GM23338 (cell line): Measurements from ENCODE around the gene KIAA1671. TPM values are rescaled to one million over a fixed set of nuclear protein-coding genes. Genes with fewer than 3 reads are reported as not detected.

Experiments
- ATAC-seq: fragments of 200-7000 bp; cut with Tn5 transposase; 3 replicates; pipeline ENCODE4 v1.9.1; 2020
- DNase-seq: peaks from one replicate; pipeline ENCODE4 v3.0.0-alpha.2; 2015; ENCODE audit warnings: low spot score
- H2AFZ ChIP-seq: fragments of 200-600 bp; sonication (generic); 2 replicates; pipeline ENCODE4 v1.8.0; 2016; ENCODE audit warnings: antibody characterized with exemption, mild to moderate bottlenecking, moderate library complexity
- H3F3A ChIP-seq: fragments of 200-600 bp; sonication (generic); replicated peaks from 2 replicates; pipeline ENCODE4 v1.8.0; 2017; ENCODE audit warnings: antibody characterized with exemption, mixed run types, low read depth
- H3K27ac ChIP-seq: fragments of 200-600 bp; sonication (generic); 2 replicates; pipeline ENCODE4 v1.6.1; 2016; ENCODE audit warnings: low read depth
- H3K27me3 ChIP-seq: fragments of 200-600 bp; sonication (generic); 2 replicates; pipeline ENCODE4 v1.8.0; 2016; ENCODE audit warnings: mild to moderate bottlenecking, mixed run types, moderate library complexity; ENCODE audit not compliant: insufficient read depth
- H3K36me3 ChIP-seq: fragments of 200-600 bp; sonication (generic); 2 replicates; pipeline ENCODE4 v1.8.0; 2016; ENCODE audit warnings: mild to moderate bottlenecking; ENCODE audit not compliant: insufficient read depth
- H3K4me1 ChIP-seq: fragments of 200-600 bp; sonication (generic); 2 replicates; pipeline ENCODE4 v1.8.0; 2016; ENCODE audit warnings: mild to moderate bottlenecking, moderate library complexity; ENCODE audit not compliant: insufficient read depth
- H3K4me2 ChIP-seq: fragments of 200-600 bp; sonication (generic); 2 replicates; pipeline ENCODE4 v1.7.1; 2017; ENCODE audit warnings: mixed run types
- H3K4me3 ChIP-seq: fragments of 200-600 bp; sonication (generic); 2 replicates; pipeline ENCODE4 v1.6.1; 2016; ENCODE audit warnings: mixed run types
- H3K79me2 ChIP-seq: fragments of 200-600 bp; sonication (generic); replicated peaks from 2 replicates; pipeline ENCODE4 v1.8.0; 2017; ENCODE audit warnings: mild to moderate bottlenecking; ENCODE audit not compliant: insufficient read depth
- H3K9me2 ChIP-seq: fragments of 200-600 bp; sonication (generic); 2 replicates; pipeline ENCODE4 v1.8.0; 2017; ENCODE audit not compliant: insufficient read depth
- H4K20me1 ChIP-seq: fragments of 200-600 bp; sonication (generic); replicated peaks from 2 replicates; pipeline ENCODE4 v1.8.0; 2017; ENCODE audit warnings: mild to moderate bottlenecking; ENCODE audit not compliant: insufficient read depth
- H3K27ac Mint-ChIP-seq: 2 replicates; pipeline ENCODE4 v1.8.0; 2020; ENCODE audit warnings: inconsistent platforms, mild to moderate bottlenecking, moderate library complexity, mixed read lengths
- H3K27me3 Mint-ChIP-seq: 3 replicates; pipeline ENCODE4 v1.8.0; 2022; ENCODE audit warnings: low read depth, mild to moderate bottlenecking, moderate library complexity, mixed read lengths, inconsistent platforms; ENCODE audit not compliant: insufficient read depth, poor library complexity
- H3K36me3 Mint-ChIP-seq: 3 replicates; pipeline ENCODE4 v1.8.0; 2021; ENCODE audit warnings: low read depth, mild to moderate bottlenecking, inconsistent platforms, moderate library complexity, mixed read lengths
- H3K4me1 Mint-ChIP-seq: 3 replicates; pipeline ENCODE4 v1.8.0; 2020; ENCODE audit warnings: mild to moderate bottlenecking, inconsistent platforms, mixed read lengths
- H3K4me3 Mint-ChIP-seq: 3 replicates; pipeline ENCODE4 v1.8.0; 2021; ENCODE audit warnings: moderate library complexity, mild to moderate bottlenecking, inconsistent platforms, mixed read lengths
- H3K9me3 Mint-ChIP-seq: 3 replicates; pipeline ENCODE4 v1.8.0; 2020; ENCODE audit warnings: moderate library complexity, mild to moderate bottlenecking, inconsistent platforms, mixed read lengths
- CREB1 ChIP-seq: fragments of 250-450 bp; sonication (Bioruptor Pico); IDR thresholded peaks from 2 replicates; pipeline ENCODE4 v1.5.0; 2020; ENCODE audit warnings: low read depth, mild to moderate bottlenecking, moderate library complexity
- EZH2phosphoT487 ChIP-seq: fragments of 200-600 bp; sonication (generic); IDR thresholded peaks from one replicate; pipeline ENCODE4 v1.8.1; 2018; ENCODE audit warnings: antibody characterized with exemption; ENCODE audit not compliant: unreplicated experiment
- NANOG ChIP-seq: IDR thresholded peaks from 2 replicates; pipeline ENCODE4 v1.6.1; 2016; ENCODE audit warnings: antibody characterized with exemption, borderline replicate concordance
- POLR2AphosphoS5 ChIP-seq: IDR thresholded peaks from 2 replicates; pipeline ENCODE4 v1.6.1; 2016; ENCODE audit warnings: antibody characterized with exemption, low read depth
- polyA plus RNA-seq: library from polyadenylated mRNA; unstranded; fragments of >200 nt; fragmentation: Nextera tagmentation; extraction: Ambion mirVana; gene quantifications from 2 replicates; pipeline ENCODE4 v1.2.1, GENCODE V29; 2016
- total RNA-seq: library from RNA; depleted of rRNA; stranded (reverse); fragments of >200 nt; shearing (Covaris generic); gene quantifications from 2 replicates; pipeline ENCODE4 v1.2.3, GENCODE V29; 2014
- TF ChIP-seq, protein P1 (sequence below): fragments of 250-450 bp; sonication (Bioruptor Pico); IDR thresholded peaks from 2 replicates; pipeline ENCODE4 v1.5.0; 2020; ENCODE audit warnings: mild to moderate bottlenecking, moderate library complexity
- TF ChIP-seq, protein P2 (sequence below), 2 experiments: fragments of 200-600 bp in 1 of 2; sonication (generic) in 1 of 2; conservative IDR thresholded peaks; 2 replicates each; pipeline versions ENCODE4 v1.5.1 to v1.6.1; 2016 to 2017; ENCODE audit warnings: antibody characterized with exemption in 2 of 2, low read depth in 2 of 2, mild to moderate bottlenecking in 2 of 2, moderate library complexity in 1 of 2
- TF ChIP-seq, protein P3 (sequence below): IDR thresholded peaks from one replicate; pipeline ENCODE4 v1.6.1; 2018; ENCODE audit warnings: antibody characterized with exemption; ENCODE audit not compliant: unreplicated experiment

KIAA1671 gene
- total and polyA plus RNA-seq, 2 experiments from 2014 or later: 6.1 to 27.2 TPM

- no peak overlapping the region for H3K4me3 Mint-ChIP-seq
- Histone ChIP-seq H3K4me3 (no peak overlapping the region), H2AFZ (no peak overlapping the region), H3K36me3 (no peaks in the 10 kb centered on the region), H4K20me1 (peaks cover 7% of the 10 kb centered on the region), H3K9me2 (no peaks in the 10 kb centered on the region), H3K4me2 (no peak overlapping the region), H3K4me1 (peaks cover 7% of the 10 kb centered on the region), H3K79me2 (no peaks in the 10 kb centered on the region), H3K27ac (no peak overlapping the region), H3F3A (no peaks in the 10 kb centered on the region), H3K27me3 (no peaks in the 10 kb centered on the region)
- peaks cover 3% of the 10 kb centered on the region for H3K27me3 Mint-ChIP-seq
- ATAC-seq: no peak
- no peak for DNase-seq
- H3K4me1 Mint-ChIP-seq: peaks cover 5% of the 10 kb centered on the region
- TF ChIP-seq POLR2AphosphoS5 (no peak), CREB1 (0 out of 2 replicates have a peak, but pooled peaks have one; percentile 30)
- no peaks in the 10 kb centered on the region for H3K36me3 Mint-ChIP-seq
- H3K9me3 Mint-ChIP-seq: peaks cover 3% of the 10 kb centered on the region; the same call in 1 of the 3 replicates
- no peak overlapping the region for H3K27ac Mint-ChIP-seq
Measured at GRCh38 chr22:25137577-25138525, 185.3 kb downstream of the KIAA1671 start.

GRCh38 chr22:25139062-25139461 lies 186.5 kb downstream of the KIAA1671 start:
- Mint-ChIP-seq H3K27me3 (peaks cover 3% of the 10 kb centered on the region), H3K4me1 (no peaks in the 10 kb centered on the region; the same call in 2 of the 3 replicates), H3K36me3 (no peaks in the 10 kb centered on the region), H3K4me3 (no peak overlapping the region), H3K27ac (no peak overlapping the region), H3K9me3 (peaks cover 3% of the 10 kb centered on the region; the same call in 1 of the 3 replicates)
- no peak for DNase-seq
- H3K79me2 ChIP-seq: no peaks in the 10 kb centered on the region; the same call in 1 of the 2 replicates
- H3K27ac ChIP-seq: no peak overlapping the region
- no peak for ATAC-seq
- peaks cover 11% of the 10 kb centered on the region for H4K20me1 ChIP-seq
- no peaks in the 10 kb centered on the region for H3K9me2 ChIP-seq
- H3K4me2 ChIP-seq: no peak overlapping the region
- no peaks in the 10 kb centered on the region for H3K27me3 ChIP-seq
- no peak overlapping the region for H2AFZ ChIP-seq
- H3F3A ChIP-seq: no peaks in the 10 kb centered on the region
- no peaks in the 10 kb centered on the region for H3K36me3 ChIP-seq
- no peak overlapping the region for H3K4me3 ChIP-seq
- H3K4me1 ChIP-seq: no peaks in the 10 kb centered on the region
- TF ChIP-seq, protein P1, sequence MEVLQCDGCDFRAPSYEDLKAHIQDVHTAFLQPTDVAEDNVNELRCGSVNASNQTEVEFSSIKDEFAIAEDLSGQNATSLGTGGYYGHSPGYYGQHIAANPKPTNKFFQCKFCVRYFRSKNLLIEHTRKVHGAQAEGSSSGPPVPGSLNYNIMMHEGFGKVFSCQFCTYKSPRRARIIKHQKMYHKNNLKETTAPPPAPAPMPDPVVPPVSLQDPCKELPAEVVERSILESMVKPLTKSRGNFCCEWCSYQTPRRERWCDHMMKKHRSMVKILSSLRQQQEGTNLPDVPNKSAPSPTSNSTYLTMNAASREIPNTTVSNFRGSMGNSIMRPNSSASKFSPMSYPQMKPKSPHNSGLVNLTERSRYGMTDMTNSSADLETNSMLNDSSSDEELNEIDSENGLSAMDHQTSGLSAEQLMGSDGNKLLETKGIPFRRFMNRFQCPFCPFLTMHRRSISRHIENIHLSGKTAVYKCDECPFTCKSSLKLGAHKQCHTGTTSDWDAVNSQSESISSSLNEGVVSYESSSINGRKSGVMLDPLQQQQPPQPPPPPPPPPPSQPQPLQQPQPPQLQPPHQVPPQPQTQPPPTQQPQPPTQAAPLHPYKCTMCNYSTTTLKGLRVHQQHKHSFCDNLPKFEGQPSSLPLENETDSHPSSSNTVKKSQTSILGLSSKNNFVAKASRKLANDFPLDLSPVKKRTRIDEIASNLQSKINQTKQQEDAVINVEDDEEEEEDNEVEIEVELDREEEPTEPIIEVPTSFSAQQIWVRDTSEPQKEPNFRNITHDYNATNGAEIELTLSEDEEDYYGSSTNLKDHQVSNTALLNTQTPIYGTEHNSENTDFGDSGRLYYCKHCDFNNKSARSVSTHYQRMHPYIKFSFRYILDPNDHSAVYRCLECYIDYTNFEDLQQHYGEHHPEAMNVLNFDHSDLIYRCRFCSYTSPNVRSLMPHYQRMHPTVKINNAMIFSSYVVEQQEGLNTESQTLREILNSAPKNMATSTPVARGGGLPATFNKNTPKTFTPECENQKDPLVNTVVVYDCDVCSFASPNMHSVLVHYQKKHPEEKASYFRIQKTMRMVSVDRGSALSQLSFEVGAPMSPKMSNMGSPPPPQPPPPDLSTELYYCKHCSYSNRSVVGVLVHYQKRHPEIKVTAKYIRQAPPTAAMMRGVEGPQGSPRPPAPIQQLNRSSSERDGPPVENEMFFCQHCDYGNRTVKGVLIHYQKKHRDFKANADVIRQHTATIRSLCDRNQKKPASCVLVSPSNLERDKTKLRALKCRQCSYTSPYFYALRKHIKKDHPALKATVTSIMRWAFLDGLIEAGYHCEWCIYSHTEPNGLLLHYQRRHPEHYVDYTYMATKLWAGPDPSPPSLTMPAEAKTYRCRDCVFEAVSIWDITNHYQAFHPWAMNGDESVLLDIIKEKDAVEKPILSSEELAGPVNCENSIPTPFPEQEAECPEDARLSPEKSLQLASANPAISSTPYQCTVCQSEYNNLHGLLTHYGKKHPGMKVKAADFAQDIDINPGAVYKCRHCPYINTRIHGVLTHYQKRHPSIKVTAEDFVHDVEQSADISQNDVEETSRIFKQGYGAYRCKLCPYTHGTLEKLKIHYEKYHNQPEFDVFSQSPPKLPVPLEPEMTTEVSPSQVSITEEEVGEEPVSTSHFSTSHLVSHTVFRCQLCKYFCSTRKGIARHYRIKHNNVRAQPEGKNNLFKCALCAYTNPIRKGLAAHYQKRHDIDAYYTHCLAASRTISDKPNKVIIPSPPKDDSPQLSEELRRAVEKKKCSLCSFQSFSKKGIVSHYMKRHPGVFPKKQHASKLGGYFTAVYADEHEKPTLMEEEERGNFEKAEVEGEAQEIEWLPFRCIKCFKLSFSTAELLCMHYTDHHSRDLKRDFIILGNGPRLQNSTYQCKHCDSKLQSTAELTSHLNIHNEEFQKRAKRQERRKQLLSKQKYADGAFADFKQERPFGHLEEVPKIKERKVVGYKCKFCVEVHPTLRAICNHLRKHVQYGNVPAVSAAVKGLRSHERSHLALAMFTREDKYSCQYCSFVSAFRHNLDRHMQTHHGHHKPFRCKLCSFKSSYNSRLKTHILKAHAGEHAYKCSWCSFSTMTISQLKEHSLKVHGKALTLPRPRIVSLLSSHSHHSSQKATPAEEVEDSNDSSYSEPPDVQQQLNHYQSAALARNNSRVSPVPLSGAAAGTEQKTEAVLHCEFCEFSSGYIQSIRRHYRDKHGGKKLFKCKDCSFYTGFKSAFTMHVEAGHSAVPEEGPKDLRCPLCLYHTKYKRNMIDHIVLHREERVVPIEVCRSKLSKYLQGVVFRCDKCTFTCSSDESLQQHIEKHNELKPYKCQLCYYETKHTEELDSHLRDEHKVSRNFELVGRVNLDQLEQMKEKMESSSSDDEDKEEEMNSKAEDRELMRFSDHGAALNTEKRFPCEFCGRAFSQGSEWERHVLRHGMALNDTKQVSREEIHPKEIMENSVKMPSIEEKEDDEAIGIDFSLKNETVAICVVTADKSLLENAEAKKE: no peak
- TF ChIP-seq NANOG: no peak
- no peak for TF ChIP-seq POLR2AphosphoS5
- TF ChIP-seq, protein P2, sequence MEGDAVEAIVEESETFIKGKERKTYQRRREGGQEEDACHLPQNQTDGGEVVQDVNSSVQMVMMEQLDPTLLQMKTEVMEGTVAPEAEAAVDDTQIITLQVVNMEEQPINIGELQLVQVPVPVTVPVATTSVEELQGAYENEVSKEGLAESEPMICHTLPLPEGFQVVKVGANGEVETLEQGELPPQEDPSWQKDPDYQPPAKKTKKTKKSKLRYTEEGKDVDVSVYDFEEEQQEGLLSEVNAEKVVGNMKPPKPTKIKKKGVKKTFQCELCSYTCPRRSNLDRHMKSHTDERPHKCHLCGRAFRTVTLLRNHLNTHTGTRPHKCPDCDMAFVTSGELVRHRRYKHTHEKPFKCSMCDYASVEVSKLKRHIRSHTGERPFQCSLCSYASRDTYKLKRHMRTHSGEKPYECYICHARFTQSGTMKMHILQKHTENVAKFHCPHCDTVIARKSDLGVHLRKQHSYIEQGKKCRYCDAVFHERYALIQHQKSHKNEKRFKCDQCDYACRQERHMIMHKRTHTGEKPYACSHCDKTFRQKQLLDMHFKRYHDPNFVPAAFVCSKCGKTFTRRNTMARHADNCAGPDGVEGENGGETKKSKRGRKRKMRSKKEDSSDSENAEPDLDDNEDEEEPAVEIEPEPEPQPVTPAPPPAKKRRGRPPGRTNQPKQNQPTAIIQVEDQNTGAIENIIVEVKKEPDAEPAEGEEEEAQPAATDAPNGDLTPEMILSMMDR (conservative IDR thresholded peaks at IDR 0.05; ENCODE audit: low read depth in 2 of 2): no peak
- TF ChIP-seq EZH2phosphoT487: no peak
- TF ChIP-seq, protein P3, sequence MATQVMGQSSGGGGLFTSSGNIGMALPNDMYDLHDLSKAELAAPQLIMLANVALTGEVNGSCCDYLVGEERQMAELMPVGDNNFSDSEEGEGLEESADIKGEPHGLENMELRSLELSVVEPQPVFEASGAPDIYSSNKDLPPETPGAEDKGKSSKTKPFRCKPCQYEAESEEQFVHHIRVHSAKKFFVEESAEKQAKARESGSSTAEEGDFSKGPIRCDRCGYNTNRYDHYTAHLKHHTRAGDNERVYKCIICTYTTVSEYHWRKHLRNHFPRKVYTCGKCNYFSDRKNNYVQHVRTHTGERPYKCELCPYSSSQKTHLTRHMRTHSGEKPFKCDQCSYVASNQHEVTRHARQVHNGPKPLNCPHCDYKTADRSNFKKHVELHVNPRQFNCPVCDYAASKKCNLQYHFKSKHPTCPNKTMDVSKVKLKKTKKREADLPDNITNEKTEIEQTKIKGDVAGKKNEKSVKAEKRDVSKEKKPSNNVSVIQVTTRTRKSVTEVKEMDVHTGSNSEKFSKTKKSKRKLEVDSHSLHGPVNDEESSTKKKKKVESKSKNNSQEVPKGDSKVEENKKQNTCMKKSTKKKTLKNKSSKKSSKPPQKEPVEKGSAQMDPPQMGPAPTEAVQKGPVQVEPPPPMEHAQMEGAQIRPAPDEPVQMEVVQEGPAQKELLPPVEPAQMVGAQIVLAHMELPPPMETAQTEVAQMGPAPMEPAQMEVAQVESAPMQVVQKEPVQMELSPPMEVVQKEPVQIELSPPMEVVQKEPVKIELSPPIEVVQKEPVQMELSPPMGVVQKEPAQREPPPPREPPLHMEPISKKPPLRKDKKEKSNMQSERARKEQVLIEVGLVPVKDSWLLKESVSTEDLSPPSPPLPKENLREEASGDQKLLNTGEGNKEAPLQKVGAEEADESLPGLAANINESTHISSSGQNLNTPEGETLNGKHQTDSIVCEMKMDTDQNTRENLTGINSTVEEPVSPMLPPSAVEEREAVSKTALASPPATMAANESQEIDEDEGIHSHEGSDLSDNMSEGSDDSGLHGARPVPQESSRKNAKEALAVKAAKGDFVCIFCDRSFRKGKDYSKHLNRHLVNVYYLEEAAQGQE: no peak
